ENCODE measurements around the gene EARS2.

DNA sequence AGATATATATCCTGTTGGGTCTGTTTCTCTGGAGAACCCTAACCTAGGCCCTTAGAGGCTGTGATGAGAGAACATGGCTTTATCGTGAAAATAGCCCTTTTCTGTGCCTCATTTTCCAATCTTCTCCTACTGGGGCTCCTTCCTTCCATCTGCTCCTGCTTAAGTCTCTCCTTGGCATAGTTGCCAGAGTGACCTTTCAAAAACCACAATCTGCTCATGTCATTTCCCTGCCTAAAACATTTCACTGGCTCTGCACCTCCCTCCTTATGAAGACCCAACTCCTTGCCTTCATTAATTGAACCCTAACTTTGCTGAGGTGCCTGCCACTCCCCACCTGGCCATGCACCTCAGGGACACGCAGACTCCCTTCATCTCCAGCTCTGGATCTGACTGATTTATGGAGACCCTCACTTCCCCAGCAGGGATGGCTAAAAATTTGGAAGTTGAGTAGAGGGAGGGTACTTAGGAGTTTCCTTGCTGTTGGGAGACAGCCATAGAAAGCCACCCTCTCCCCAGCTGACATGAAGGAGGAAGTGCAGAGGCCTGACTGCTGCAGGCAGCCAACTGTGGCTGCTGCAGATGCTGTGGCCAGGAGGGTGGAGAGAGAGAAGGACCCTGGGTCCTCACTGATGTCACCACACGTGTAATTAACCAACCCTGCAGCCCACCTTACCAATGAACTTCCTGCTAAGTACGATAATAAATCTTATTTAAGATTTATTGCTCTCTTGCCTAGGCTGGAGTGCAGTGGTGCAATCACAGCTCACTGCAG lies 40.6 kb downstream of the EARS2 start:
- TF ChIP-seq, protein P1, sequence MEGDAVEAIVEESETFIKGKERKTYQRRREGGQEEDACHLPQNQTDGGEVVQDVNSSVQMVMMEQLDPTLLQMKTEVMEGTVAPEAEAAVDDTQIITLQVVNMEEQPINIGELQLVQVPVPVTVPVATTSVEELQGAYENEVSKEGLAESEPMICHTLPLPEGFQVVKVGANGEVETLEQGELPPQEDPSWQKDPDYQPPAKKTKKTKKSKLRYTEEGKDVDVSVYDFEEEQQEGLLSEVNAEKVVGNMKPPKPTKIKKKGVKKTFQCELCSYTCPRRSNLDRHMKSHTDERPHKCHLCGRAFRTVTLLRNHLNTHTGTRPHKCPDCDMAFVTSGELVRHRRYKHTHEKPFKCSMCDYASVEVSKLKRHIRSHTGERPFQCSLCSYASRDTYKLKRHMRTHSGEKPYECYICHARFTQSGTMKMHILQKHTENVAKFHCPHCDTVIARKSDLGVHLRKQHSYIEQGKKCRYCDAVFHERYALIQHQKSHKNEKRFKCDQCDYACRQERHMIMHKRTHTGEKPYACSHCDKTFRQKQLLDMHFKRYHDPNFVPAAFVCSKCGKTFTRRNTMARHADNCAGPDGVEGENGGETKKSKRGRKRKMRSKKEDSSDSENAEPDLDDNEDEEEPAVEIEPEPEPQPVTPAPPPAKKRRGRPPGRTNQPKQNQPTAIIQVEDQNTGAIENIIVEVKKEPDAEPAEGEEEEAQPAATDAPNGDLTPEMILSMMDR (IDR thresholded peaks at IDR 0.05; ENCODE audit: borderline replicate concordance, extremely low read depth, low read length, poor library complexity, severe bottlenecking), result no peak
- TF ChIP-seq EZH2 (IDR thresholded peaks at IDR 0.05; ENCODE audit: borderline replicate concordance, low read depth, low read length, severe bottlenecking), result no peak

Data from DND-41 (cell line).